Mesothelial cell of epicardium (in vitro differentiated cells): Measurements from ENCODE around the gene FLNB. TPM values are rescaled to one million over a fixed set of nuclear protein-coding genes. Genes with fewer than 3 reads are reported as not detected.

ENCODE experiments used
- DNase-seq, 2 experiments: peaks; one replicate each; pipeline ENCODE4 v3.0.0; 2021; ENCODE audit warnings: low spot score in 2 of 2; ENCODE audit not compliant: unreplicated experiment in 2 of 2
- H3K27ac Mint-ChIP-seq: 2 replicates; pipeline ENCODE4 v1.8.0; 2021; ENCODE audit warnings: mixed read lengths
- H3K27me3 Mint-ChIP-seq: 2 replicates; pipeline ENCODE4 v1.8.0; 2021; ENCODE audit warnings: low read depth, mixed read lengths
- H3K36me3 Mint-ChIP-seq: 2 replicates; pipeline ENCODE4 v1.8.0; 2021; ENCODE audit warnings: mixed read lengths
- H3K4me1 Mint-ChIP-seq: 2 replicates; pipeline ENCODE4 v1.8.0; 2021; ENCODE audit warnings: mixed read lengths
- H3K4me3 Mint-ChIP-seq: 2 replicates; pipeline ENCODE4 v1.8.0; 2021; ENCODE audit warnings: mild to moderate bottlenecking, moderate library complexity, mixed read lengths
- H3K9me3 Mint-ChIP-seq: 2 replicates; pipeline ENCODE4 v1.8.0; 2021; ENCODE audit warnings: mixed read lengths
- CTCF ChIP-seq: fragments of 200-600 bp; sonication (generic); IDR thresholded peaks from one replicate; pipeline ENCODE4 v1.5.0; 2021; ENCODE audit warnings: antibody characterized with exemption; ENCODE audit not compliant: unreplicated experiment
- total RNA-seq: library from RNA; stranded (reverse); gene quantifications from 3 replicates; pipeline ENCODE4 v1.2.1, GENCODE V29; 2021

Gene FLNB
- total RNA-seq, 1 donor from 2014 or later: 190 TPM

- peaks cover 14% of the 10 kb centered on the region for H3K4me1 Mint-ChIP-seq
- no peak overlapping the region for H3K27ac Mint-ChIP-seq
- no peaks in the 10 kb centered on the region for H3K9me3 Mint-ChIP-seq
- no peak for DNase-seq
- H3K36me3 Mint-ChIP-seq: no peaks in the 10 kb centered on the region
- H3K27me3 Mint-ChIP-seq: no peaks in the 10 kb centered on the region
- no peak for TF ChIP-seq CTCF
- no peak overlapping the region for H3K4me3 Mint-ChIP-seq
Observed at GRCh38 chr3:57978316-57978715, 29.9 kb upstream of the FLNB start.

DNA sequence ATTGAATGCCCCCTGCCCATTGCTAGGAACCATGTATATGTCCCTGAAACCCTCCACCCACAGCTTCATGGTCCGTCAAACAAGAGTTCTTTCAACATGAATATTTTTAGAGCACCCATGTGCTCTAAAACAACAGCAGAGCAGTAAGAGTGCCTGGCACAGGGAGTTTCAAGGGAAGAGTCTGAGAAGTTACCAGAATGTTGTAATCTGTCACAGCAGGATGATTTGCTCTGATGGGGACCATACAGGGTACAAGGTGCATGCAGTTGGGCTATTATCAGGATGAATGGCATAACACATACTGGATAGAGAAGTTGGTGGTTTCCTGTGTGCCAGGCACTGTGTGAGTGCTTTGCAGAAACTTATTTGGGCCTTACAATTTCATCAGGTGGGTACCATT lies 27.8 kb upstream of the FLNB start:
- no peaks in the 10 kb centered on the region for H3K27me3 Mint-ChIP-seq
- TF ChIP-seq CTCF: no peak
- no peaks in the 10 kb centered on the region for H3K36me3 Mint-ChIP-seq
- peaks cover 14% of the 10 kb centered on the region for H3K4me1 Mint-ChIP-seq
- H3K27ac Mint-ChIP-seq: no peak overlapping the region
- no peak for DNase-seq
- H3K9me3 Mint-ChIP-seq: no peaks in the 10 kb centered on the region
- no peak overlapping the region for H3K4me3 Mint-ChIP-seq

DNA sequence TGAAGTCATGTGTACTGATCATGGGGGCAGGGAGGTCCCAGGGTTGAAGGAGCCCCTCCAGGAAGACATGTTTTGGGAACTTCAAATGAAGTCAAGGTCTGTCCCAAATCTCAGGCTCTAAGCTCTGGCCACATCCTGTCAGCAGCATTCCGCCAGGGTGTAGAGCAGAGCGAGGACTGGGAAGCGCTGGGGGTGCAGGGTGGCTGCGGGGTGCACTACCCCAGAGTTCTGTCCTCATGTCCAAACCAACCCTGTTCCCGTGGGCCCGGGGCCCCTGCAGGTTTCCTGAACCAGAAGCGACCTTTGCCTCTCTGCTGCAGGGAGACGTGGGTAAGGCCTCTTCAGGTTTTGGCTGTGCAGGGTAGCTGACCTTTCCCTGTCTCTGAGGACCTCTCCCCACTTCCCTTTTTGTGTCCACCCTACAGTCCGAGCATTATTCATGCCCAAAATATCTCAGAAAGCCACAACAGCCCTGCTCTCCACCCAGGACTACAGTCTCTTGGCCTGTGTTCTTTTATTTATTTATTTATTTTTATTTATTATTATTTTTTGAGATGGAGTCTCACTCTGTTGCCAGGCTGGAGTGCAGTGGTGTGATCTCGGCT lies 26.6 kb upstream of the FLNB start:
- Mint-ChIP-seq H3K4me3 (no peak overlapping the region), H3K4me1 (peaks cover 14% of the 10 kb centered on the region), H3K36me3 (no peaks in the 10 kb centered on the region), H3K27ac (no peak overlapping the region), H3K9me3 (no peaks in the 10 kb centered on the region), H3K27me3 (no peaks in the 10 kb centered on the region)
- no peak for TF ChIP-seq CTCF
- DNase-seq: no peak

DNA sequence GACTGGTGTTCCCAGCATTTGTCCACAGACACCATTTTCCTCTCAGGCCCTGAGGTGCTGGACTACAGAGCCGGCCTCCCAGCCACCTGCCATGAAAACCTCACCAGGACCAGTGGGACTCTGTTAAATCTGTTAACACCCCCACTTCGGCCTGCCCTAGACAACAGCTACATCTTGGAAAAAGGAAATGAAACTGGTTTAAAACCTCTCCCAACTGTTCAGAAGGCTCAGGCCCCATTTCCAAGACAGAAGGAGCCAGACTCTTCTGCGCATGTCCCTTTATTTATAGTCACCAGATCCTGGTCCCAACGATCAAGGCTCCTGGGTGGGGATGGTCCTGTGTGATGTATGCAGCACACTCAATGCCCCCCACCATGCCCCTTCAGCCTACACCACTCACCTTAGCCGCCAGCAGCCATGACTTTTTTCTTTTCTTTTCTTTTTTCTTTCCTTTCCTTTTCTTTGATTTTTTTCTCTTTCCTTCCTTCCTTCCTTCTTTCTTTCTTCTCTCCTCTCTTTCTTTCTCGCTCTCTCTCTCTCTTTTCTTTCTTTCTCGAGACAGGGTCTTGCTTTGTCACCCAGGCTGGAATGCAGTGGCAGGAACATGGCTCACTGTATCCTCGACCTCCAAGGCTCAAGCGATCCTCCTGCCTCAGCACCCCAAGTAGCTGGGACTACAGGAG lies 25.5 kb upstream of the FLNB start:
- TF ChIP-seq CTCF: no peak
- Mint-ChIP-seq H3K36me3 (no peaks in the 10 kb centered on the region), H3K4me1 (peaks cover 15% of the 10 kb centered on the region), H3K4me3 (no peak overlapping the region), H3K27me3 (no peaks in the 10 kb centered on the region), H3K27ac (peak overlapping the region; percentile 39), H3K9me3 (no peaks in the 10 kb centered on the region)
- DNase-seq: no peak

- no peak for TF ChIP-seq CTCF
- Mint-ChIP-seq H3K27me3 (no peaks in the 10 kb centered on the region), H3K9me3 (no peaks in the 10 kb centered on the region), H3K36me3 (no peaks in the 10 kb centered on the region), H3K4me1 (peaks cover 11% of the 10 kb centered on the region), H3K4me3 (no peak overlapping the region), H3K27ac (peak overlapping the region; percentile 47)
- no peak for DNase-seq
Observed at GRCh38 chr3:57983734-57984518, 24.3 kb upstream of the FLNB start.
